Endodermal cell (in vitro differentiated cells): ENCODE results near the gene LRRC47. TPM values are rescaled to one million over a fixed set of nuclear protein-coding genes. Genes with fewer than 3 reads are reported as not detected.

Source experiments
- DNase-seq: peaks from one replicate; pipeline ENCODE4 v3.0.0-alpha.2; 2017
- H3K27ac ChIP-seq: 2 replicates; pipeline ENCODE4 v1.5.1; 2013; ENCODE audit warnings: mild to moderate bottlenecking, low read depth, low read length, moderate library complexity
- H3K27me3 ChIP-seq: 2 replicates; pipeline ENCODE4 v1.6.1; 2013; ENCODE audit warnings: mild to moderate bottlenecking, low read length, moderate library complexity; ENCODE audit not compliant: insufficient read depth, control insufficient read depth, poor library complexity, severe bottlenecking
- H3K36me3 ChIP-seq: 2 replicates; pipeline ENCODE4 v1.7.0; 2013; ENCODE audit warnings: mild to moderate bottlenecking, low read length, moderate library complexity; ENCODE audit not compliant: control insufficient read depth, insufficient read depth
- H3K4me1 ChIP-seq: one replicate; pipeline ENCODE4 v1.7.0; 2013; ENCODE audit warnings: low read length; ENCODE audit not compliant: control insufficient read depth, insufficient read depth
- H3K4me3 ChIP-seq: 2 replicates; pipeline ENCODE4 v1.5.1; 2013; ENCODE audit warnings: mild to moderate bottlenecking, low read length, moderate library complexity
- H3K9ac ChIP-seq: 2 replicates; pipeline ENCODE4 v1.6.1; 2013; ENCODE audit warnings: mild to moderate bottlenecking, low read length, moderate library complexity; ENCODE audit not compliant: poor library complexity, severe bottlenecking; ENCODE audit errors: extremely low read depth
- H3K9me3 ChIP-seq: 2 replicates; pipeline ENCODE4 v1.6.1; 2013; ENCODE audit warnings: mild to moderate bottlenecking, low read length, moderate library complexity; ENCODE audit not compliant: control insufficient read depth
- H3K27ac Mint-ChIP-seq: 2 replicates; pipeline ENCODE4 v1.8.0; 2020; ENCODE audit warnings: mixed read lengths
- H3K27me3 Mint-ChIP-seq: 2 replicates; pipeline ENCODE4 v1.8.0; 2021; ENCODE audit warnings: mild to moderate bottlenecking, mixed read lengths; ENCODE audit not compliant: insufficient read depth
- H3K36me3 Mint-ChIP-seq: 2 replicates; pipeline ENCODE4 v1.8.0; 2020; ENCODE audit warnings: low read depth, mixed read lengths
- H3K4me1 Mint-ChIP-seq: 2 replicates; pipeline ENCODE4 v1.8.0; 2020; ENCODE audit warnings: mixed read lengths
- H3K4me3 Mint-ChIP-seq: 2 replicates; pipeline ENCODE4 v1.8.0; 2020; ENCODE audit warnings: mild to moderate bottlenecking, moderate library complexity, mixed read lengths
- H3K9me3 Mint-ChIP-seq: 2 replicates; pipeline ENCODE4 v1.8.0; 2020; ENCODE audit warnings: mild to moderate bottlenecking, mixed read lengths
- WGBS, 2 experiments: methylation state at CpG; one replicate each; pipeline versions ENCODE4 v1.1.5 to v1.1.7; 2013; ENCODE audit warnings: missing lambda C conversion rate in 2 of 2, mixed read lengths in 1 of 2; ENCODE audit not compliant: insufficient coverage in 1 of 2, insufficient read length in 1 of 2; 5-methylcytosine and 5-hydroxymethylcytosine counted together
- total RNA-seq, 2 donors: library from RNA; stranded (reverse); fragmentation: NEBNext Ultra II Directional in 1 of 2; extraction: Animal tissue kit (Norgen Biotek cat#: 25700) in 1 of 2; gene quantifications; 2 replicates in 1 of 2; 3 replicates in 1 of 2; pipeline ENCODE4 v1.2.1, GENCODE V29; 2021
- TF ChIP-seq, protein P1 (sequence below): fragments of 200-600 bp; sonication (generic); conservative IDR thresholded peaks from 2 replicates; pipeline ENCODE4 v1.5.0; 2021; ENCODE audit warnings: antibody characterized with exemption, mild to moderate bottlenecking

Gene LRRC47
- total RNA-seq, 2 donors from 2014 or later, result 49.9 to 59.7 TPM

GRCh38 chr1:3745590-3746381 is 50.5 kb downstream of the LRRC47 start:
- Mint-ChIP-seq H3K36me3 (peaks cover 32% of the 10 kb centered on the region), H3K27me3 (peaks cover 12% of the 10 kb centered on the region), H3K27ac (no peak overlapping the region), H3K4me3 (peak overlapping the region; percentile 83), H3K9me3 (no peaks in the 10 kb centered on the region), H3K4me1 (peaks cover 17% of the 10 kb centered on the region)
- H3K27ac ChIP-seq, result no peak overlapping the region
- peaks cover 25% of the 10 kb centered on the region for H3K36me3 ChIP-seq
- peaks cover 10% of the 10 kb centered on the region for H3K4me1 ChIP-seq
- TF ChIP-seq, protein P1, sequence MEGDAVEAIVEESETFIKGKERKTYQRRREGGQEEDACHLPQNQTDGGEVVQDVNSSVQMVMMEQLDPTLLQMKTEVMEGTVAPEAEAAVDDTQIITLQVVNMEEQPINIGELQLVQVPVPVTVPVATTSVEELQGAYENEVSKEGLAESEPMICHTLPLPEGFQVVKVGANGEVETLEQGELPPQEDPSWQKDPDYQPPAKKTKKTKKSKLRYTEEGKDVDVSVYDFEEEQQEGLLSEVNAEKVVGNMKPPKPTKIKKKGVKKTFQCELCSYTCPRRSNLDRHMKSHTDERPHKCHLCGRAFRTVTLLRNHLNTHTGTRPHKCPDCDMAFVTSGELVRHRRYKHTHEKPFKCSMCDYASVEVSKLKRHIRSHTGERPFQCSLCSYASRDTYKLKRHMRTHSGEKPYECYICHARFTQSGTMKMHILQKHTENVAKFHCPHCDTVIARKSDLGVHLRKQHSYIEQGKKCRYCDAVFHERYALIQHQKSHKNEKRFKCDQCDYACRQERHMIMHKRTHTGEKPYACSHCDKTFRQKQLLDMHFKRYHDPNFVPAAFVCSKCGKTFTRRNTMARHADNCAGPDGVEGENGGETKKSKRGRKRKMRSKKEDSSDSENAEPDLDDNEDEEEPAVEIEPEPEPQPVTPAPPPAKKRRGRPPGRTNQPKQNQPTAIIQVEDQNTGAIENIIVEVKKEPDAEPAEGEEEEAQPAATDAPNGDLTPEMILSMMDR, result no peak
- DNase-seq, result peak; percentile 46
- peaks cover 9% of the 10 kb centered on the region for H3K27me3 ChIP-seq
- H3K4me3 ChIP-seq, result peak overlapping the region; percentile 86
- peaks cover 2% of the 10 kb centered on the region for H3K9me3 ChIP-seq
- no peak overlapping the region for H3K9ac ChIP-seq
- 83 to 86% methylated on average over 16 to 25 of the region's 25 CpGs for WGBS, 2 experiments

GRCh38 chr1:3745071-3745470 is 51.2 kb downstream of the LRRC47 start:
- Histone ChIP-seq H3K9ac (no peak overlapping the region), H3K27me3 (peaks cover 9% of the 10 kb centered on the region), H3K36me3 (peaks cover 32% of the 10 kb centered on the region), H3K4me3 (peak overlapping the region; percentile 86), H3K4me1 (peaks cover 10% of the 10 kb centered on the region), H3K9me3 (peaks cover 9% of the 10 kb centered on the region), H3K27ac (no peak overlapping the region)
- Mint-ChIP-seq H3K27ac (no peak overlapping the region), H3K27me3 (peaks cover 6% of the 10 kb centered on the region), H3K36me3 (peaks cover 35% of the 10 kb centered on the region), H3K4me3 (peak overlapping the region; percentile 83), H3K4me1 (peaks cover 17% of the 10 kb centered on the region), H3K9me3 (no peaks in the 10 kb centered on the region)
- DNase-seq, result no peak
- 93 to 95% methylated on average over 8 to 12 of the region's 12 CpGs for WGBS, 2 experiments
- TF ChIP-seq, protein P1, result no peak

- TF ChIP-seq, protein P1, result no peak
- 94 to 97% methylated on average over 5 to 10 of the region's 10 CpGs for WGBS, 2 experiments
- Mint-ChIP-seq H3K27me3 (peaks cover 6% of the 10 kb centered on the region), H3K4me3 (no peak overlapping the region), H3K4me1 (peaks cover 17% of the 10 kb centered on the region), H3K36me3 (peaks cover 35% of the 10 kb centered on the region), H3K9me3 (no peaks in the 10 kb centered on the region), H3K27ac (no peak overlapping the region)
- Histone ChIP-seq H3K9ac (no peak overlapping the region), H3K9me3 (peaks cover 12% of the 10 kb centered on the region), H3K27me3 (peaks cover 9% of the 10 kb centered on the region), H3K4me1 (peaks cover 10% of the 10 kb centered on the region), H3K4me3 (peak overlapping the region; percentile 23), H3K27ac (no peak overlapping the region), H3K36me3 (peaks cover 36% of the 10 kb centered on the region)
- peak; percentile 36 for DNase-seq
Observed at GRCh38 chr1:3744646-3745045, 51.7 kb downstream of the LRRC47 start.
